ENCODE measurements around the gene DYNLT2B.

DYNLT2B gene

DNA sequence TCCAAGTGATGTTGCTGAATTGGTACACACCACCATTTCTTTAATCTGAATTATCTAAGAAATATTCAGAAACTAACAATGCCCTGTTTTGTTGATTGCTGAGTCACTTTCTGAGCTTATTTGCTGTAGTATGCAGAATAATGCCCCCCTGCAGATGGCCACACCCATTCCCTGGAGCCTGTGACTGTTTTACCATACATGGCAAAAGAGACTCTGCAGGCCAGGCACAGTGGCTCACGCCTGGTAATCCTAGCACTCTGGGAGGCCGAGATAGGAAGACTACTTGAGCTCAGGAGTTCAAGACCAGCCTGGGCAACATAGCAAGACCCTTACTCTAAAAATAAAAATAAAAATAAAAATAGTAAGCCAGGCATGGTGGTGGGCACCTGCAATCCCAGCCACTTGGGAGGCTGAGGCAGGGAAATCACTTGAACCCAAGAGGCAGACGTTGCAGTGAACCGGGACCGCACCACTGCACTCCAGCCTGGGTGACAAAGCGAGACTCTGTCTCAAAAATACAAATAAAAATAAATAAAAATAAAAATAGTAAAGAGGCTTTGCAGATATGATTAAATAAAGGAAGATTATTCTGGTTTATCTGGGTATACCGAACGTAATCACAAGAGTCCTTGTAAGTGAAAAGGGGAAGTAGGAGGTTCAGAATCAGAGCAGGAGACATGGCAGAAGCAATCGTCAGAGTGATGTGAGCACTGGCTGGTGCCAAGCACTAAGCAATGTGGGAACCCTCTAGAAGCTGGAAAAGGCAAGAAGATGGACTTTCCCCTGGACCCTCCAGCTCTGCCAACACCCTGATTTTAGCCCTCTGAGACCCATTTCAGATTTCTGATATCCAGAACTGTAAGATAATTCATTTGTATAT is 49.5 kb downstream of the DYNLT2B start:
- H3K4me3 ChIP-seq (ENCODE audit: low read depth, low read length, poor library complexity, severe bottlenecking), result no peak overlapping the region
- H3K9me3 ChIP-seq (ENCODE audit: low read length), result peaks cover 11% of the 10 kb centered on the region
- no peak overlapping the region for H3K4me2 ChIP-seq (ENCODE audit: low read length)
- H4K20me1 ChIP-seq (ENCODE audit: insufficient read depth, low read length), result no peaks in the 10 kb centered on the region
- H3K9me2 ChIP-seq (ENCODE audit: low read depth, low read length), result no peaks in the 10 kb centered on the region
- TF ChIP-seq EZH2 (IDR thresholded peaks at IDR 0.05; ENCODE audit: borderline replicate concordance, low read length), result no peak
- TF ChIP-seq, protein P1, sequence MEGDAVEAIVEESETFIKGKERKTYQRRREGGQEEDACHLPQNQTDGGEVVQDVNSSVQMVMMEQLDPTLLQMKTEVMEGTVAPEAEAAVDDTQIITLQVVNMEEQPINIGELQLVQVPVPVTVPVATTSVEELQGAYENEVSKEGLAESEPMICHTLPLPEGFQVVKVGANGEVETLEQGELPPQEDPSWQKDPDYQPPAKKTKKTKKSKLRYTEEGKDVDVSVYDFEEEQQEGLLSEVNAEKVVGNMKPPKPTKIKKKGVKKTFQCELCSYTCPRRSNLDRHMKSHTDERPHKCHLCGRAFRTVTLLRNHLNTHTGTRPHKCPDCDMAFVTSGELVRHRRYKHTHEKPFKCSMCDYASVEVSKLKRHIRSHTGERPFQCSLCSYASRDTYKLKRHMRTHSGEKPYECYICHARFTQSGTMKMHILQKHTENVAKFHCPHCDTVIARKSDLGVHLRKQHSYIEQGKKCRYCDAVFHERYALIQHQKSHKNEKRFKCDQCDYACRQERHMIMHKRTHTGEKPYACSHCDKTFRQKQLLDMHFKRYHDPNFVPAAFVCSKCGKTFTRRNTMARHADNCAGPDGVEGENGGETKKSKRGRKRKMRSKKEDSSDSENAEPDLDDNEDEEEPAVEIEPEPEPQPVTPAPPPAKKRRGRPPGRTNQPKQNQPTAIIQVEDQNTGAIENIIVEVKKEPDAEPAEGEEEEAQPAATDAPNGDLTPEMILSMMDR (IDR thresholded peaks at IDR 0.05; ENCODE audit: low read length), result no peak
- no peaks in the 10 kb centered on the region for H3K4me1 ChIP-seq (ENCODE audit: insufficient read depth, low read length, severe bottlenecking)
- H2AFZ ChIP-seq (ENCODE audit: low read length), result no peak overlapping the region
- no peaks in the 10 kb centered on the region for H3K79me2 ChIP-seq (ENCODE audit: insufficient read depth, low read length)
- no peaks in the 10 kb centered on the region for H3F3A ChIP-seq (ENCODE audit: insufficient read depth, low read length)
- H3K27me3 ChIP-seq (ENCODE audit: insufficient read depth, low read length), result no peaks in the 10 kb centered on the region
- peaks cover 22% of the 10 kb centered on the region for H3K36me3 ChIP-seq (ENCODE audit: insufficient read depth, low read length)
- H3K27ac ChIP-seq (ENCODE audit: low read depth, low read length, poor library complexity, severe bottlenecking), result no peak overlapping the region
- H3K9ac ChIP-seq (ENCODE audit: low read length), result no peak overlapping the region

DNA sequence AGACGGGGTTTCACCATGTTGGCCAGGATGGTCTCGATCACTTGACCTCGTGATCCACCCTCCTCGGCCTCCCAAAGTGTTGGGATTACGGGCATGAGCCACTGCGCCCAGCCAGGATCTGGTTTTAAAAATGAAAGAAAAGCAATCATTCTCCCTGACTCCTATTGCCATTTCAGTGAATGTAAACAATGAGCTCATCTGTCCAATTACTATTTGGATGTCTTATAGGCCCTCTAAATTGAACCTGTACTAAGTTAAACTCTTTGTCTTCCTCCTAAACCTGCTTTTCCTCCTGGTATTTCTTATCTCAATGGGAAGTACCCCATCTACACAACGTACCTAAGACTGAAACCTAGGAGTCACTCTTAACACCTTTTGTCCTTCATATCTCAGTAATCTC is 54.2 kb downstream of the DYNLT2B start:
- Histone ChIP-seq H3K79me2 (ENCODE audit: insufficient read depth, low read length) (no peaks in the 10 kb centered on the region), H3K9me2 (ENCODE audit: low read depth, low read length) (no peaks in the 10 kb centered on the region), H3K9me3 (ENCODE audit: low read length) (0 out of 2 replicates have a peak, but pooled peaks cover 3% of the 10 kb centered on the region), H3K9ac (ENCODE audit: low read length) (no peak overlapping the region), H3K4me3 (ENCODE audit: low read depth, low read length, poor library complexity, severe bottlenecking) (no peak overlapping the region), H3F3A (ENCODE audit: insufficient read depth, low read length) (no peaks in the 10 kb centered on the region), H3K4me1 (ENCODE audit: insufficient read depth, low read length, severe bottlenecking) (no peaks in the 10 kb centered on the region), H3K27ac (ENCODE audit: low read depth, low read length, poor library complexity, severe bottlenecking) (no peak overlapping the region), H3K4me2 (ENCODE audit: low read length) (no peak overlapping the region), H3K27me3 (ENCODE audit: insufficient read depth, low read length) (no peaks in the 10 kb centered on the region), H3K36me3 (ENCODE audit: insufficient read depth, low read length) (peaks cover 17% of the 10 kb centered on the region), H2AFZ (ENCODE audit: low read length) (no peak overlapping the region), H4K20me1 (ENCODE audit: insufficient read depth, low read length) (no peaks in the 10 kb centered on the region)
- no peak for TF ChIP-seq EZH2 (IDR thresholded peaks at IDR 0.05; ENCODE audit: borderline replicate concordance, low read length)
- TF ChIP-seq, protein P1 (IDR thresholded peaks at IDR 0.05; ENCODE audit: low read length), result no peak

DNA sequence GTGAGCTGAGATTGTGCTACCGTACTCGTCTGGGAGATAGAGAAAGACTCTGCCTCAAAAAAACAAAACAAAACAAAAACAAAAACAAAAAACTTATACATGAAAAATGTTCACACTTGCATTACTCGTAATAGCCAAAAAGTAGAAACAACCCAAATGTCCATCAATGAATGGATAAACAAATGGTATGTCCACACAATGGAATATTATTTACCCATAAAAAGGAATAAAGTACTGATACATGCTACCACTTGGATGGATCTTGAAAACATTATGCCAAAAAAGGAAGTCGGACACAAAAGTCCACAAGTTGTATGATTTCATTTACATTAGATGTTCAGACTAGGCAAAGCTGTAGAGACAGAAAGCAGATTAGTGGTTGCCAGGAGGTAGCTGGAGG is 57.3 kb downstream of the DYNLT2B start:
- Histone ChIP-seq H3K79me2 (ENCODE audit: insufficient read depth, low read length) (no peaks in the 10 kb centered on the region), H3K4me1 (ENCODE audit: insufficient read depth, low read length, severe bottlenecking) (no peaks in the 10 kb centered on the region), H3K36me3 (ENCODE audit: insufficient read depth, low read length) (peaks cover 17% of the 10 kb centered on the region), H3K27ac (ENCODE audit: low read depth, low read length, poor library complexity, severe bottlenecking) (no peak overlapping the region), H3K9me2 (ENCODE audit: low read depth, low read length) (no peaks in the 10 kb centered on the region), H3K9ac (ENCODE audit: low read length) (no peak overlapping the region), H3K9me3 (ENCODE audit: low read length) (0 out of 2 replicates have a peak, but pooled peaks cover 3% of the 10 kb centered on the region), H3F3A (ENCODE audit: insufficient read depth, low read length) (no peaks in the 10 kb centered on the region), H3K4me2 (ENCODE audit: low read length) (no peak overlapping the region), H2AFZ (ENCODE audit: low read length) (no peak overlapping the region), H4K20me1 (ENCODE audit: insufficient read depth, low read length) (no peaks in the 10 kb centered on the region), H3K27me3 (ENCODE audit: insufficient read depth, low read length) (no peaks in the 10 kb centered on the region), H3K4me3 (ENCODE audit: low read depth, low read length, poor library complexity, severe bottlenecking) (no peak overlapping the region)
- TF ChIP-seq, protein P1 (IDR thresholded peaks at IDR 0.05; ENCODE audit: low read length), result no peak
- TF ChIP-seq EZH2 (IDR thresholded peaks at IDR 0.05; ENCODE audit: borderline replicate concordance, low read length), result no peak
